Ishikawa (cell line): ENCODE data around the gene CHCHD6.

Experiments
- CEBPB ChIP-seq: IDR thresholded peaks from 2 replicates; pipeline ENCODE4 v1.6.1; 2012
- CREB1 ChIP-seq: IDR thresholded peaks from 2 replicates; pipeline ENCODE4 v1.6.1; 2012; ENCODE audit warnings: low read depth
- EGR1 ChIP-seq: IDR thresholded peaks from 2 replicates; pipeline ENCODE4 v1.6.1; 2012
- EP300 ChIP-seq: IDR thresholded peaks from 2 replicates; pipeline ENCODE4 v1.6.1; 2012; ENCODE audit warnings: borderline replicate concordance
- FOXM1 ChIP-seq: IDR thresholded peaks from 2 replicates; pipeline ENCODE4 v1.6.1; 2012; ENCODE audit warnings: low read depth, borderline replicate concordance
- NFIC ChIP-seq: IDR thresholded peaks from 2 replicates; pipeline ENCODE4 v1.6.1; 2012
- RAD21 ChIP-seq: IDR thresholded peaks from 2 replicates; pipeline ENCODE4 v1.6.1; 2012; ENCODE audit warnings: low read depth
- TAF1 ChIP-seq: IDR thresholded peaks from 2 replicates; pipeline ENCODE4 v1.6.1; 2012; ENCODE audit warnings: low read depth, mild to moderate bottlenecking
- TCF12 ChIP-seq: IDR thresholded peaks from 2 replicates; pipeline ENCODE4 v1.6.1; 2012; ENCODE audit warnings: low read depth
- TEAD4 ChIP-seq: IDR thresholded peaks from 2 replicates; pipeline ENCODE4 v1.6.1; 2012
- YY1 ChIP-seq: IDR thresholded peaks from 2 replicates; pipeline ENCODE4 v1.6.1; 2012; ENCODE audit warnings: low read depth
- ZBTB7A ChIP-seq: IDR thresholded peaks from 2 replicates; pipeline ENCODE4 v1.6.1; 2012; ENCODE audit warnings: low read depth
- TF ChIP-seq, protein P1 (sequence below): IDR thresholded peaks from 2 replicates; pipeline ENCODE4 v1.6.1; 2012; ENCODE audit warnings: low read depth, mild to moderate bottlenecking
- TF ChIP-seq, protein P2 (sequence below): IDR thresholded peaks from 2 replicates; pipeline ENCODE4 v1.6.1; 2012
- TF ChIP-seq, protein P3 (sequence below): IDR thresholded peaks from 2 replicates; pipeline ENCODE4 v1.6.1; 2012

Gene CHCHD6

DNA sequence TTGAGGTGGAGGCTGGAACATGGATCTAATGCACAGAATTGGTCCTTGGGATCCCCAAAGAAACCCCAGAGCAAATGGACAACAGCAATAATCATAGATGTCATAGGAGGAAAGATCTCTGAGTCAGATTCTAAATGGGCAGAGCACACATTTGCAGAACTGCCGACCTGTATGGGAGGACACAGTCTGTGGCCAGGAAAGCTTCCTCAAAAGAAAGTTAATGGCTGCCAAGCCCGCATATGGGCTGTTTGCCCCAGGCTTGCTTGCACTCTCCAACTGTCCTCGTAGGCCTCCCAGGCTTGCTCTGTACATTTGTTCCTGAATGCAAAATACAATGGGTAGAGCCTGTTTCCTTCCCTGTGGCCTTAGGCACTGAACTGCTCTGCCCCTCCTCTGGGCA is 176.9 kb downstream of the CHCHD6 start:
- TF ChIP-seq, protein P1, sequence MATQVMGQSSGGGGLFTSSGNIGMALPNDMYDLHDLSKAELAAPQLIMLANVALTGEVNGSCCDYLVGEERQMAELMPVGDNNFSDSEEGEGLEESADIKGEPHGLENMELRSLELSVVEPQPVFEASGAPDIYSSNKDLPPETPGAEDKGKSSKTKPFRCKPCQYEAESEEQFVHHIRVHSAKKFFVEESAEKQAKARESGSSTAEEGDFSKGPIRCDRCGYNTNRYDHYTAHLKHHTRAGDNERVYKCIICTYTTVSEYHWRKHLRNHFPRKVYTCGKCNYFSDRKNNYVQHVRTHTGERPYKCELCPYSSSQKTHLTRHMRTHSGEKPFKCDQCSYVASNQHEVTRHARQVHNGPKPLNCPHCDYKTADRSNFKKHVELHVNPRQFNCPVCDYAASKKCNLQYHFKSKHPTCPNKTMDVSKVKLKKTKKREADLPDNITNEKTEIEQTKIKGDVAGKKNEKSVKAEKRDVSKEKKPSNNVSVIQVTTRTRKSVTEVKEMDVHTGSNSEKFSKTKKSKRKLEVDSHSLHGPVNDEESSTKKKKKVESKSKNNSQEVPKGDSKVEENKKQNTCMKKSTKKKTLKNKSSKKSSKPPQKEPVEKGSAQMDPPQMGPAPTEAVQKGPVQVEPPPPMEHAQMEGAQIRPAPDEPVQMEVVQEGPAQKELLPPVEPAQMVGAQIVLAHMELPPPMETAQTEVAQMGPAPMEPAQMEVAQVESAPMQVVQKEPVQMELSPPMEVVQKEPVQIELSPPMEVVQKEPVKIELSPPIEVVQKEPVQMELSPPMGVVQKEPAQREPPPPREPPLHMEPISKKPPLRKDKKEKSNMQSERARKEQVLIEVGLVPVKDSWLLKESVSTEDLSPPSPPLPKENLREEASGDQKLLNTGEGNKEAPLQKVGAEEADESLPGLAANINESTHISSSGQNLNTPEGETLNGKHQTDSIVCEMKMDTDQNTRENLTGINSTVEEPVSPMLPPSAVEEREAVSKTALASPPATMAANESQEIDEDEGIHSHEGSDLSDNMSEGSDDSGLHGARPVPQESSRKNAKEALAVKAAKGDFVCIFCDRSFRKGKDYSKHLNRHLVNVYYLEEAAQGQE, result no peak
- TF ChIP-seq, protein P2, sequence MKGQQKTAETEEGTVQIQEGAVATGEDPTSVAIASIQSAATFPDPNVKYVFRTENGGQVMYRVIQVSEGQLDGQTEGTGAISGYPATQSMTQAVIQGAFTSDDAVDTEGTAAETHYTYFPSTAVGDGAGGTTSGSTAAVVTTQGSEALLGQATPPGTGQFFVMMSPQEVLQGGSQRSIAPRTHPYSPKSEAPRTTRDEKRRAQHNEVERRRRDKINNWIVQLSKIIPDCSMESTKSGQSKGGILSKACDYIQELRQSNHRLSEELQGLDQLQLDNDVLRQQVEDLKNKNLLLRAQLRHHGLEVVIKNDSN, result no peak
- TF ChIP-seq NFIC (no peak), CEBPB (no peak), ZBTB7A (no peak), TAF1 (no peak), CREB1 (no peak), YY1 (no peak), TEAD4 (no peak), FOXM1 (no peak), TCF12 (no peak), RAD21 (no peak), EP300 (no peak), EGR1 (no peak)
- TF ChIP-seq, protein P3, sequence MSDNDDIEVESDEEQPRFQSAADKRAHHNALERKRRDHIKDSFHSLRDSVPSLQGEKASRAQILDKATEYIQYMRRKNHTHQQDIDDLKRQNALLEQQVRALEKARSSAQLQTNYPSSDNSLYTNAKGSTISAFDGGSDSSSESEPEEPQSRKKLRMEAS, result no peak

DNA sequence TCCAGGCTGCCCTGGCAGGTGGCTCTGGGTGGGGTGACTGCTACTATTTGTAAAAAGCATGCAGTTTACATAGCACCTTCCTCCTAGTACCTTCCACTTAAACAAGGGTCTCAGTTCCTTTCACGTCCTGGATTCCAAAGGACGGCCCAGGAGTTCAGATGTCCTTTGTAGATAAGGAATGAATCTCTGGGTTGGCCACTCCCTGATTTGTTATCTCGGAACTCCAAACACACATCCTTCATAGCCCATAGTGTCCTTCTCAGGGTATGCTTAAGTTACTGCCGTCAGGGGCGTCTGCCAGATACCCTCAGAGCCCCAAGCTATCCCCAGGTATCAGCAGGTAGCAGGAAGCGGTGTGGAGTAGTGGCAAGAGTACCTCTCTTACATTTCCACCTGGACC is 177.8 kb downstream of the CHCHD6 start:
- TF ChIP-seq YY1, result no peak
- TF ChIP-seq TCF12, result no peak
- no peak for TF ChIP-seq EGR1
- TF ChIP-seq, protein P3, result no peak
- TF ChIP-seq ZBTB7A, result no peak
- TF ChIP-seq, protein P2, result no peak
- TF ChIP-seq EP300, result no peak

DNA sequence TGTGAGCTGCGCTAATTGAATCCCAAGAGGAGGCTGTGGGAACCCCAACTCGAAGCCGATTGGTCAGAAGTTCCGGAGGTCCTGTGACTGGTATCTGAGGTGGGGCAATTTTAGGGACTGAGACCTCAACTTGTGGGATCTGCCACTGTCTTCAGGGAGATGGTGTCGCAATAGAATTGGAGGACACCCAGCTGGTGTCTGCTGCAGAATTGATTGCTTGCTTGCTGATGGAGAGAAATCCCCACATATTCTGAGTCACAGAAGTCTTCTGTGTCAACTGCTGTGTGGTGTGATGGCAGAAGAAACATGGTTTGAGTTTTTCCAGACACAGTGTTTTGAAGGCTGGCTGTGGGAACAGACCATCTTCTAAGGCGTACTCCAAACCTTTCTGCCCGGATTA is 179.2 kb downstream of the CHCHD6 start:
- TF ChIP-seq FOXM1 (no peak), CEBPB (0 out of 2 replicates have a peak, but pooled peaks have one; percentile 22)

DNA sequence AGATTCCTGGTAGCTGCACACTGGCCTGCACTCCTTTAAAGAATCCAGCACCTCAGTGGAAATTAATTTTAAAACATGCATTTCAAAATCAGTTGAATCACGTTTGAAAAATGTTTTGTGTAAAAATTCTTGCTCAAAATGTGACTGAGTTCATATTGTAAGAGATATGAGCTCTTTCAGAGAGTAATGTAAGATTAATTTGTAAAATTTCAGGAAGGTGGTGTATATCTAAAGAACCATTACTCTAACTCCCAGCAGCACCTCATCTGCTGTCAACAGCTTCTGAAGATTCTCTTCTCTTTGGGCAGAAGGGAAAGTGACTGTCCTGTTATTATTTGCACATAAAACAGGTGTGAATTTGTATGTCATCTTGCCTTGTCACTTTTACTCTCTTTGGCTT is 181.4 kb downstream of the CHCHD6 start:
- TF ChIP-seq, protein P2, result no peak
- TF ChIP-seq TCF12, result no peak
- no peak for TF ChIP-seq TEAD4
- TF ChIP-seq, protein P1, result no peak
- no peak for TF ChIP-seq EGR1
- TF ChIP-seq NFIC, result no peak

DNA sequence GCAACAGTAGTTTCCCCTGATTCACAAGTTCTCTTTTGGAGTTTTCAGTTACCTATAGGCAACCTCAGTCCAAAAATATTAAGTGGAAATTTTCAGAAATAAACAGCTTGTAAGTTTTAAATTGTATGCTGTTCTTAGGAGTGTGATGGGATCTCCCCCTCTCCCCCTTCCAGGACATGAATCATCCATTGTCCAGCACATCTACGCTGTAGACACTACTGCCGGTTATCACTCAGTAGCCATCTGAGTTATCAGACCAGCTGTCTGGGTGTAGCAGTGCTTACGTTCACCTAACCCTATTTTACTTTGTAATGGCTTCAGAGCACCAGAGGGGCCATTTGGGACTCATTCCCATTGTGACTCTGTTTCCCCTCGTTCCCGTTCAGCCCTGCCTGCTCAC is 182.2 kb downstream of the CHCHD6 start:
- TF ChIP-seq TAF1, result no peak
- TF ChIP-seq, protein P3, result no peak

DNA sequence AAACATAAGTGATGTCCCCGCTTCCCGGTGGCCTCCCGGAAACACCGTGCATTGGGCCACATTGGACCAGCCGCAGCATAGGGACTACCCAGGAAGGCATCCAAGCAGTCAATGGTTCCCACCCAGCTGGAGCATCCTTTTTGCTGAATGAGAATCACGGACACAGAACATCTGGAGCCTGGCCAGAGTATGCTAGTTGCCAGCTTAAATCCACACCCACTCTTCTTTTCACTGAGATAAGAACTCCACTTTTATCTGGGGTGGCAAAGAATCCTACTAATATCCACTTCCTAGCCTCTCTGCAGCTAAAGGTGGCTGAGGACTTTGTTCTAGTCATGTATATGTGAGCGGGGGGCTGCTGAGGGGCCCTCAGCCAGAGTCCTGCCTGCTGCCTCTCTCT is 183.6 kb downstream of the CHCHD6 start:
- TF ChIP-seq CEBPB (no peak), EGR1 (no peak), FOXM1 (no peak), EP300 (no peak), NFIC (no peak), RAD21 (no peak), ZBTB7A (no peak), TEAD4 (no peak), TAF1 (no peak), CREB1 (no peak), TCF12 (no peak), YY1 (no peak)
- TF ChIP-seq, protein P1, result no peak
- TF ChIP-seq, protein P2, result no peak
- TF ChIP-seq, protein P3, result no peak
